WTC11 (cell line): ENCODE measurements around the gene RAB22A.

ENCODE experiments used
- FOXJ3 ChIP-seq: sonication (generic); formaldehyde crosslinking; IDR thresholded peaks from 2 replicates; pipeline ENCODE4 v1.9.0; 2021; ENCODE audit warnings: missing genetic modification reagents, mild to moderate bottlenecking, borderline replicate concordance
- FOXK1 ChIP-seq: sonication (generic); formaldehyde crosslinking; IDR thresholded peaks from 2 replicates; pipeline ENCODE4 v1.8.0; 2022; ENCODE audit warnings: mild to moderate bottlenecking, moderate library complexity, missing genetic modification reagents
- GTF2I ChIP-seq: fragments of 250-450 bp; sonication (Bioruptor Pico); conservative IDR thresholded peaks from 2 replicates; pipeline ENCODE4 v1.4.0; 2021; ENCODE audit warnings: mild to moderate bottlenecking
- MYBL2 ChIP-seq: sonication (generic); formaldehyde crosslinking; IDR thresholded peaks from 2 replicates; pipeline ENCODE4 v1.8.1; 2023; ENCODE audit warnings: mild to moderate bottlenecking, moderate library complexity, missing genetic modification reagents
- NR2C2 ChIP-seq: sonication (generic); formaldehyde crosslinking; IDR thresholded peaks from 2 replicates; pipeline ENCODE4 v1.8.0; 2022; ENCODE audit warnings: mild to moderate bottlenecking, missing genetic modification reagents
- TEAD1 ChIP-seq: sonication (generic); formaldehyde crosslinking; IDR thresholded peaks from 2 replicates; pipeline ENCODE4 v1.8.0; 2022; ENCODE audit warnings: mild to moderate bottlenecking, missing genetic modification reagents
- ZNF263 ChIP-seq: sonication (generic); formaldehyde crosslinking; IDR thresholded peaks from 2 replicates; pipeline ENCODE4 v1.8.1; 2022; ENCODE audit warnings: low read depth, mild to moderate bottlenecking, moderate library complexity, missing genetic modification reagents
- TF ChIP-seq, protein P1 (sequence below): fragments of 200-600 bp; IDR thresholded peaks from 2 replicates; pipeline ENCODE4 v1.8.0; 2022; ENCODE audit warnings: antibody characterized with exemption
- TF ChIP-seq, protein P2 (sequence below): sonication (generic); formaldehyde crosslinking; IDR thresholded peaks from 2 replicates; pipeline ENCODE4 v1.8.1; 2023; ENCODE audit warnings: mild to moderate bottlenecking, moderate library complexity, missing genetic modification reagents
- TF ChIP-seq, protein P3 (sequence below): sonication (generic); formaldehyde crosslinking; IDR thresholded peaks from 2 replicates; pipeline ENCODE4 v1.8.0; 2023; ENCODE audit warnings: missing genetic modification reagents, mild to moderate bottlenecking, borderline replicate concordance
- TF ChIP-seq, protein P4 (sequence below): sonication (generic); formaldehyde crosslinking; IDR thresholded peaks from 2 replicates; pipeline ENCODE4 v1.8.0; 2022; ENCODE audit warnings: mild to moderate bottlenecking, missing genetic modification reagents

DNA sequence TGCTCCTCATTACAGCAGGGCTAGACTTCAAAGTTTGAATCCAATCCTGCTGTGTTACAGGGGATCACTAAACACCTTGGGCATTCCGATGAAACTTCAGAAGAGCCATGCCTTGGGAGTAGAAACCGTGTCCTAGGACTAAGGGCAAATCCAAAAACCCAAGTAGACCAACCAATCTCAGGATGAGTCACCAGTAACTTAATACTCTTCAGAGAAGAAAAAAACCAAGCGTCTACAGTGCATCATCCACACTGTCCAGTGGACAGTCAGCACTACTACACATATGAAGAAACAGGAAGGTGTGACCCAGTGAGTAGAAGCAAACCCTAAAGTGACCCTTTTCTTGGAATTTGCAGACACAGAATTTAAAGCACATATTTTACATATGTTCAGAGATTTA is 40.1 kb downstream of the RAB22A start:
- TF ChIP-seq, protein P1, sequence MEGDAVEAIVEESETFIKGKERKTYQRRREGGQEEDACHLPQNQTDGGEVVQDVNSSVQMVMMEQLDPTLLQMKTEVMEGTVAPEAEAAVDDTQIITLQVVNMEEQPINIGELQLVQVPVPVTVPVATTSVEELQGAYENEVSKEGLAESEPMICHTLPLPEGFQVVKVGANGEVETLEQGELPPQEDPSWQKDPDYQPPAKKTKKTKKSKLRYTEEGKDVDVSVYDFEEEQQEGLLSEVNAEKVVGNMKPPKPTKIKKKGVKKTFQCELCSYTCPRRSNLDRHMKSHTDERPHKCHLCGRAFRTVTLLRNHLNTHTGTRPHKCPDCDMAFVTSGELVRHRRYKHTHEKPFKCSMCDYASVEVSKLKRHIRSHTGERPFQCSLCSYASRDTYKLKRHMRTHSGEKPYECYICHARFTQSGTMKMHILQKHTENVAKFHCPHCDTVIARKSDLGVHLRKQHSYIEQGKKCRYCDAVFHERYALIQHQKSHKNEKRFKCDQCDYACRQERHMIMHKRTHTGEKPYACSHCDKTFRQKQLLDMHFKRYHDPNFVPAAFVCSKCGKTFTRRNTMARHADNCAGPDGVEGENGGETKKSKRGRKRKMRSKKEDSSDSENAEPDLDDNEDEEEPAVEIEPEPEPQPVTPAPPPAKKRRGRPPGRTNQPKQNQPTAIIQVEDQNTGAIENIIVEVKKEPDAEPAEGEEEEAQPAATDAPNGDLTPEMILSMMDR, result no peak
- TF ChIP-seq NR2C2 (CRISPR knock-in tag), result no peak
- TF ChIP-seq, protein P2, sequence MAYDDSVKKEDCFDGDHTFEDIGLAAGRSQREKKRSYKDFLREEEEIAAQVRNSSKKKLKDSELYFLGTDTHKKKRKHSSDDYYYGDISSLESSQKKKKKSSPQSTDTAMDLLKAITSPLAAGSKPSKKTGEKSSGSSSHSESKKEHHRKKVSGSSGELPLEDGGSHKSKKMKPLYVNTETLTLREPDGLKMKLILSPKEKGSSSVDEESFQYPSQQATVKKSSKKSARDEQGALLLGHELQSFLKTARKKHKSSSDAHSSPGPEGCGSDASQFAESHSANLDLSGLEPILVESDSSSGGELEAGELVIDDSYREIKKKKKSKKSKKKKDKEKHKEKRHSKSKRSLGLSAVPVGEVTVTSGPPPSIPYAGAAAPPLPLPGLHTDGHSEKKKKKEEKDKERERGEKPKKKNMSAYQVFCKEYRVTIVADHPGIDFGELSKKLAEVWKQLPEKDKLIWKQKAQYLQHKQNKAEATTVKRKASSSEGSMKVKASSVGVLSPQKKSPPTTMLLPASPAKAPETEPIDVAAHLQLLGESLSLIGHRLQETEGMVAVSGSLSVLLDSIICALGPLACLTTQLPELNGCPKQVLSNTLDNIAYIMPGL, result no peak
- no peak for TF ChIP-seq MYBL2
- TF ChIP-seq, protein P3, sequence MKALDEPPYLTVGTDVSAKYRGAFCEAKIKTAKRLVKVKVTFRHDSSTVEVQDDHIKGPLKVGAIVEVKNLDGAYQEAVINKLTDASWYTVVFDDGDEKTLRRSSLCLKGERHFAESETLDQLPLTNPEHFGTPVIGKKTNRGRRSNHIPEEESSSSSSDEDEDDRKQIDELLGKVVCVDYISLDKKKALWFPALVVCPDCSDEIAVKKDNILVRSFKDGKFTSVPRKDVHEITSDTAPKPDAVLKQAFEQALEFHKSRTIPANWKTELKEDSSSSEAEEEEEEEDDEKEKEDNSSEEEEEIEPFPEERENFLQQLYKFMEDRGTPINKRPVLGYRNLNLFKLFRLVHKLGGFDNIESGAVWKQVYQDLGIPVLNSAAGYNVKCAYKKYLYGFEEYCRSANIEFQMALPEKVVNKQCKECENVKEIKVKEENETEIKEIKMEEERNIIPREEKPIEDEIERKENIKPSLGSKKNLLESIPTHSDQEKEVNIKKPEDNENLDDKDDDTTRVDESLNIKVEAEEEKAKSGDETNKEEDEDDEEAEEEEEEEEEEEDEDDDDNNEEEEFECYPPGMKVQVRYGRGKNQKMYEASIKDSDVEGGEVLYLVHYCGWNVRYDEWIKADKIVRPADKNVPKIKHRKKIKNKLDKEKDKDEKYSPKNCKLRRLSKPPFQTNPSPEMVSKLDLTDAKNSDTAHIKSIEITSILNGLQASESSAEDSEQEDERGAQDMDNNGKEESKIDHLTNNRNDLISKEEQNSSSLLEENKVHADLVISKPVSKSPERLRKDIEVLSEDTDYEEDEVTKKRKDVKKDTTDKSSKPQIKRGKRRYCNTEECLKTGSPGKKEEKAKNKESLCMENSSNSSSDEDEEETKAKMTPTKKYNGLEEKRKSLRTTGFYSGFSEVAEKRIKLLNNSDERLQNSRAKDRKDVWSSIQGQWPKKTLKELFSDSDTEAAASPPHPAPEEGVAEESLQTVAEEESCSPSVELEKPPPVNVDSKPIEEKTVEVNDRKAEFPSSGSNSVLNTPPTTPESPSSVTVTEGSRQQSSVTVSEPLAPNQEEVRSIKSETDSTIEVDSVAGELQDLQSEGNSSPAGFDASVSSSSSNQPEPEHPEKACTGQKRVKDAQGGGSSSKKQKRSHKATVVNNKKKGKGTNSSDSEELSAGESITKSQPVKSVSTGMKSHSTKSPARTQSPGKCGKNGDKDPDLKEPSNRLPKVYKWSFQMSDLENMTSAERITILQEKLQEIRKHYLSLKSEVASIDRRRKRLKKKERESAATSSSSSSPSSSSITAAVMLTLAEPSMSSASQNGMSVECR (CRISPR knock-in tag), result no peak
- TF ChIP-seq, protein P4, sequence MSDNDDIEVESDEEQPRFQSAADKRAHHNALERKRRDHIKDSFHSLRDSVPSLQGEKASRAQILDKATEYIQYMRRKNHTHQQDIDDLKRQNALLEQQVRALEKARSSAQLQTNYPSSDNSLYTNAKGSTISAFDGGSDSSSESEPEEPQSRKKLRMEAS, result no peak
- no peak for TF ChIP-seq FOXJ3
- no peak for TF ChIP-seq ZNF263 (CRISPR knock-in tag)
- TF ChIP-seq TEAD1 (CRISPR knock-in tag), result no peak
- no peak for TF ChIP-seq GTF2I (CRISPR knock-in tag)
- no peak for TF ChIP-seq FOXK1 (CRISPR knock-in tag)
